Mesenchymal stem cell (in vitro differentiated cells and primary cell): ENCODE data around the gene LIMCH1.

ENCODE experiments used
- DNase-seq: peaks from one replicate; pipeline ENCODE4 v3.0.0-alpha.2; 2013
- H2AFZ ChIP-seq: one replicate; pipeline ENCODE4 v1.6.1; 2013; ENCODE audit warnings: low read depth, mild to moderate bottlenecking, control low read depth, inconsistent platforms, low read length, moderate library complexity
- H2AK5ac ChIP-seq: 2 replicates; pipeline ENCODE4 v1.6.1; 2013; ENCODE audit warnings: low read length, moderate library complexity, mild to moderate bottlenecking, inconsistent platforms; ENCODE audit not compliant: severe bottlenecking
- H2BK120ac ChIP-seq: one replicate; pipeline ENCODE4 v1.6.1; 2013; ENCODE audit warnings: low read depth, mild to moderate bottlenecking, inconsistent platforms, low read length, moderate library complexity
- H2BK12ac ChIP-seq, 2 experiments: one replicate each; pipeline ENCODE4 v1.6.1; 2013; ENCODE audit warnings: inconsistent platforms in 2 of 2, low read length in 2 of 2, mild to moderate bottlenecking in 2 of 2, moderate library complexity in 2 of 2, control low read depth in 1 of 2
- H2BK15ac ChIP-seq: one replicate; pipeline ENCODE4 v1.6.1; 2013; ENCODE audit warnings: mild to moderate bottlenecking, low read depth, inconsistent platforms; ENCODE audit not compliant: poor library complexity, severe bottlenecking
- H2BK5ac ChIP-seq: 2 replicates; pipeline ENCODE4 v1.6.1; 2013; ENCODE audit warnings: low read depth, mild to moderate bottlenecking, low read length, control low read depth, inconsistent platforms; ENCODE audit not compliant: poor library complexity, severe bottlenecking
- H3K14ac ChIP-seq, 2 experiments: one replicate each; pipeline ENCODE4 v1.6.1; 2013; ENCODE audit warnings: inconsistent platforms in 2 of 2, low read length in 2 of 2, control low read depth in 1 of 2, mild to moderate bottlenecking in 1 of 2, moderate library complexity in 1 of 2
- H3K18ac ChIP-seq, 2 experiments: one replicate each; pipeline ENCODE4 v1.6.1; 2013; ENCODE audit warnings: inconsistent platforms in 2 of 2, low read length in 2 of 2, control low read depth in 1 of 2, low read depth in 1 of 2, mild to moderate bottlenecking in 1 of 2
- H3K23ac ChIP-seq, 2 experiments: one replicate each; pipeline ENCODE4 v1.6.1; 2013; ENCODE audit warnings: inconsistent platforms in 2 of 2, low read length in 2 of 2, mild to moderate bottlenecking in 2 of 2, moderate library complexity in 2 of 2, control low read depth in 1 of 2
- H3K27ac ChIP-seq: 2 replicates; pipeline ENCODE4 v1.5.1; 2013; ENCODE audit warnings: mild to moderate bottlenecking, moderate library complexity, low read length, control low read depth, inconsistent platforms; ENCODE audit not compliant: poor library complexity, severe bottlenecking
- H3K27me3 ChIP-seq, 2 experiments: 2 replicates each; pipeline versions ENCODE4 v1.6.1 to v1.7.0; 2013; ENCODE audit warnings: low read length in 2 of 2, mild to moderate bottlenecking in 2 of 2, moderate library complexity in 2 of 2, control low read depth in 1 of 2, inconsistent platforms in 1 of 2; ENCODE audit not compliant: control insufficient read depth in 1 of 2, insufficient read depth in 1 of 2
- H3K36me3 ChIP-seq, 2 experiments: 2 replicates each; pipeline versions ENCODE4 v1.6.1 to v1.7.0; 2013; ENCODE audit warnings: low read length in 2 of 2, control low read depth in 1 of 2, inconsistent platforms in 1 of 2, low read depth in 1 of 2, mild to moderate bottlenecking in 1 of 2; ENCODE audit not compliant: insufficient read depth in 2 of 2, control insufficient read depth in 1 of 2
- H3K4ac ChIP-seq, 2 experiments: one replicate each; pipeline ENCODE4 v1.6.1; 2013; ENCODE audit warnings: inconsistent platforms in 2 of 2, low read length in 2 of 2, mild to moderate bottlenecking in 2 of 2, moderate library complexity in 2 of 2, control low read depth in 1 of 2, low read depth in 1 of 2
- H3K4me1 ChIP-seq: 2 replicates; pipeline ENCODE4 v1.6.1; 2013; ENCODE audit warnings: low read depth, low read length, control low read depth; ENCODE audit not compliant: control insufficient read depth, insufficient read depth
- H3K4me2 ChIP-seq: 2 replicates; pipeline ENCODE4 v1.6.1; 2013; ENCODE audit warnings: low read length, mild to moderate bottlenecking, inconsistent platforms; ENCODE audit not compliant: poor library complexity, severe bottlenecking
- H3K4me3 ChIP-seq, 2 experiments: 2 replicates each; pipeline versions ENCODE4 v1.5.1 to v1.7.0; 2013; ENCODE audit warnings: low read length in 2 of 2, mild to moderate bottlenecking in 2 of 2, control low read depth in 1 of 2, low read depth in 1 of 2; ENCODE audit not compliant: insufficient read depth in 1 of 2
- H3K79me1 ChIP-seq: replicated peaks from 2 replicates; pipeline ENCODE4 v1.6.1; 2013; ENCODE audit warnings: mild to moderate bottlenecking, control low read depth, low read length, inconsistent platforms; ENCODE audit not compliant: poor library complexity, severe bottlenecking
- H3K9ac ChIP-seq: 2 replicates; pipeline ENCODE4 v1.7.0; 2013; ENCODE audit warnings: mild to moderate bottlenecking, low read length, moderate library complexity
- H3K9me3 ChIP-seq: 2 replicates; pipeline ENCODE4 v1.7.0; 2013; ENCODE audit warnings: mild to moderate bottlenecking, low read length; ENCODE audit not compliant: control insufficient read depth
- H4K8ac ChIP-seq: one replicate; pipeline ENCODE4 v1.6.1; 2013; ENCODE audit warnings: inconsistent platforms, mild to moderate bottlenecking, low read length, moderate library complexity
- H4K91ac ChIP-seq: one replicate; pipeline ENCODE4 v1.6.1; 2013; ENCODE audit warnings: mild to moderate bottlenecking, low read length, inconsistent platforms
- WGBS: methylation state at CpG from one replicate; pipeline ENCODE4 v1.1.7; 2013; ENCODE audit warnings: mixed read lengths; 5-methylcytosine and 5-hydroxymethylcytosine counted together

LIMCH1 gene

DNA sequence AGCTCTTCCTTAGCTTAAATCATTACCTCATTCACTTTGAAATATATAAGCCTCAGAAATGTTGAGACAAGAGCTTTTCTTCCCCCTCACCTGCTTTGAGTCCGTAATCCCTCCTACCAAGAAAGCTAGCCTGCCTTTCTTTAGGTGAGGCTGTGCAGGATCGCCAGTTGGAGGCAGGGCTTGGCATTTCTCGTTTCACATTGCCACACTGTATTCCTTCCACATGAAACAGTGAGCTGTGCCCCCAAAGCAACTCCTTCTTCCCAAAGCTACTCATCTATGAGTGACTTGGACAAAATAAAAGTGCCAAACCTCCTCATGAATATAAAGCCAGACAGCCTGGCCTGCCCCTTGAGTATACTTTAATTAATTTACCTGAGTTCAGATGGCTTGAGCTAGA is 86.8 kb downstream of the LIMCH1 start:
- Histone ChIP-seq H3K4ac (no peak overlapping the region), H2AK5ac (no peak overlapping the region), H3K9me3 (no peaks in the 10 kb centered on the region), H3K4me2 (no peak overlapping the region), H3K18ac (no peak overlapping the region), H3K36me3 (no peaks in the 10 kb centered on the region), H3K4me1 (peaks cover 2% of the 10 kb centered on the region), H3K79me1 (no peaks in the 10 kb centered on the region), H3K27me3 (peaks cover 0 to 23% of the 10 kb centered on the region in 2 experiments), H3K9ac (no peak overlapping the region), H3K27ac (no peak overlapping the region), H3K4me3 (no peak overlapping the region), H2BK120ac (no peak overlapping the region), H2AFZ (no peak overlapping the region), H4K91ac (no peak overlapping the region), H2BK12ac (no peak overlapping the region), H2BK5ac (no peak overlapping the region), H3K23ac (no peak overlapping the region), H3K14ac (no peak overlapping the region), H2BK15ac (no peak overlapping the region), H4K8ac (no peak overlapping the region)
- 94% methylated on average over 3 of the region's 3 CpGs for WGBS
- DNase-seq, result no peak

DNA sequence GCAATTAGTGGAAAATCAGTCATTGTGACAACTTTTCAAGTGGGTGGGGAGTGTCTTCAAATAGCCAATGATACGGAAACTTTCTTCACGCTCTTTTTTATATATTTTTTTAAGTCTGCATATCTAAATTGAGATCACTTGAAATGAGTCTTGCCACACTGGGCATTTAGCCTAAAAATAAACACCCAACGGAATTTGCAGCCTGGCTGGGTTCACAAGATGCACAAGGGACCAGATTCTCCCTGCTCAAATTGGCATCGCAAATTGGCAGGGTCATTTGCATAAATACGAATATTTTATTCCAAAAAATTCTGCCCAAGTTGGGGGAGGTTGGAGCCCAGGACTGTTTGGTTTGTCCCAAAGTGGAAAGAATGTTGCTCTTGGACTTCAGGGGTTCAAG is 87.6 kb downstream of the LIMCH1 start:
- Histone ChIP-seq H3K4me2 (no peak overlapping the region), H2AFZ (no peak overlapping the region), H3K18ac (no peak overlapping the region), H3K9me3 (no peaks in the 10 kb centered on the region), H2BK15ac (no peak overlapping the region), H3K14ac (no peak overlapping the region), H3K4me1 (no peaks in the 10 kb centered on the region), H3K9ac (no peak overlapping the region), H3K27ac (no peak overlapping the region), H4K8ac (no peak overlapping the region), H3K79me1 (no peaks in the 10 kb centered on the region), H2BK12ac (no peak overlapping the region), H2BK5ac (no peak overlapping the region), H3K27me3 (peaks cover 0 to 19% of the 10 kb centered on the region in 2 experiments), H3K23ac (no peak overlapping the region), H3K4me3 (no peak overlapping the region), H4K91ac (no peak overlapping the region), H3K4ac (no peak overlapping the region), H2AK5ac (no peak overlapping the region), H2BK120ac (no peak overlapping the region), H3K36me3 (no peaks in the 10 kb centered on the region)
- WGBS, result 83% methylated on average over 4 of the region's 5 CpGs
- DNase-seq, result no peak

DNA sequence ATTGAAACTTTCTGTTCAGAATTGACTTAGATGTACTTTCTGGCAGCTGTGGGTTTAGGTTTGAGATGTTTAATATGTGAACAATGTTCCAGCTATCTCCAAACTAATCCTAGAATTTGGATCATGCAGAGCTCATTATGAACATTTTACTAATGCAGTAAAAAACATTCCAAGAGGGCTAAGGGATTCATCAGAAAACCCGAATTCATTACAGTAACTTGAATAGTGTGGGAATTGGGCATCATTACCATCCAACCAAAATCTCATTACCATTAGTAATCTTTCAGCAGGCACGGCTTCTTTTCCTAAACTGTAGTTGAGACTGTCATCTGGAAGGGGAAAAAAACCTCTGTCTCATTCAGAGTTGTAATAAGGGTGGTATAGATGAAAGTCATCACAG is 91.0 kb downstream of the LIMCH1 start:
- H2BK5ac ChIP-seq, result no peak overlapping the region
- no peak overlapping the region for H3K18ac ChIP-seq
- H3K27me3 ChIP-seq, result peaks cover 0 to 22% of the 10 kb centered on the region in 2 experiments
- H2BK120ac ChIP-seq, result no peak overlapping the region
- H2AFZ ChIP-seq, result no peak overlapping the region
- H4K8ac ChIP-seq, result no peak overlapping the region
- H2BK12ac ChIP-seq, result no peak overlapping the region
- 95% methylated on average over 2 of the region's 2 CpGs for WGBS
- H3K4me3 ChIP-seq, result no peak overlapping the region
- no peak overlapping the region for H2BK15ac ChIP-seq
- H3K79me1 ChIP-seq, result no peaks in the 10 kb centered on the region
- H3K9ac ChIP-seq, result no peak overlapping the region
- no peak overlapping the region for H3K4me2 ChIP-seq
- H3K4ac ChIP-seq, result no peak overlapping the region
- H3K9me3 ChIP-seq, result no peaks in the 10 kb centered on the region
- H3K4me1 ChIP-seq, result no peaks in the 10 kb centered on the region
- H3K36me3 ChIP-seq, result no peaks in the 10 kb centered on the region
- H2AK5ac ChIP-seq, result no peak overlapping the region
- no peak overlapping the region for H4K91ac ChIP-seq
- no peak overlapping the region for H3K27ac ChIP-seq
- no peak for DNase-seq
- no peak overlapping the region for H3K23ac ChIP-seq
- H3K14ac ChIP-seq, result no peak overlapping the region

DNA sequence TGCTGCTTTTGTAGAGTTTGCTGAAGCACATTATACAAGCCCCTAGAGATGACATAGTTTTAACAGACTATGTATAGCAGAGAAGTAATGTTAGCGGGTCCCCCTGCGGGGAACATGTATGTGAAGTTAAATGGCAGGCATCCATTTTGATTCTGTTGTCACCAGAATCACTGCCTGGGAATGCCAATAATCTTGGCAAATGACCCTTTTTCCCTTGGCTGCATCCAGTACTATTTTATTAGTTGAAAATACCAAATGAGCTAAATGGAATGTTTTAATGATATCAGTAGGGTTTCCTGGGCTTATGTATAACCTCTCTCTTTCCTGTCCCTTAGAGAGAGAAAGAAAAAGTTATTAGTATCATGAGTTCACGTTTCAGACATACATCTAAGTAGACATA is 93.6 kb downstream of the LIMCH1 start:
- H3K14ac ChIP-seq, result no peak overlapping the region
- no peak overlapping the region for H2AFZ ChIP-seq
- H3K4ac ChIP-seq, result no peak overlapping the region
- H2BK120ac ChIP-seq, result no peak overlapping the region
- H3K23ac ChIP-seq, result no peak overlapping the region
- no peak overlapping the region for H3K18ac ChIP-seq
- no peak overlapping the region for H2AK5ac ChIP-seq
- H3K9me3 ChIP-seq, result no peaks in the 10 kb centered on the region
- no peaks in the 10 kb centered on the region for H3K36me3 ChIP-seq
- no peak overlapping the region for H4K8ac ChIP-seq
- H3K4me3 ChIP-seq, result no peak overlapping the region
- no peaks in the 10 kb centered on the region for H3K79me1 ChIP-seq
- no peaks in the 10 kb centered on the region for H3K4me1 ChIP-seq
- WGBS, result 95% methylated on average over 2 of the region's 3 CpGs
- DNase-seq, result no peak
- H3K9ac ChIP-seq, result no peak overlapping the region
- no peak overlapping the region for H2BK12ac ChIP-seq
- no peak overlapping the region for H2BK15ac ChIP-seq
- no peak overlapping the region for H3K27ac ChIP-seq
- H3K4me2 ChIP-seq, result no peak overlapping the region
- peaks cover 0 to 9% of the 10 kb centered on the region in 2 experiments for H3K27me3 ChIP-seq
- no peak overlapping the region for H4K91ac ChIP-seq
- H2BK5ac ChIP-seq, result no peak overlapping the region
